ENCODE data around the gene SLC13A4.
A peak's percentile ranks its signal among the peaks of the same experiment; 100 is the strongest.

Gene SLC13A4

GRCh38 chr7:135687466-135687865, 40.5 kb downstream of the SLC13A4 start:
- DNase-seq (ENCODE audit: low read depth): no peak
- no peak overlapping the region for H3K4me3 ChIP-seq (replicated peaks; ENCODE audit: low read depth, low read length)

GRCh38 chr7:135685306-135686084, 42.5 kb downstream of the SLC13A4 start:
- TF ChIP-seq CTCF (IDR thresholded peaks at IDR 0.05; ENCODE audit: low read length, missing control alignments): no peak
- peak; percentile 37 for DNase-seq (ENCODE audit: low read depth)
- no peak overlapping the region for H3K4me3 ChIP-seq (replicated peaks; ENCODE audit: low read depth, low read length)

More at GRCh38 chr7:135687466-135687865, 40.5 kb downstream of the SLC13A4 start:
- no peak for TF ChIP-seq CTCF (IDR thresholded peaks at IDR 0.05; ENCODE audit: low read length, missing control alignments)

- no peak for TF ChIP-seq CTCF (IDR thresholded peaks at IDR 0.05; ENCODE audit: low read length, missing control alignments)
- H3K4me3 ChIP-seq (replicated peaks; ENCODE audit: low read depth, low read length): no peak overlapping the region
- DNase-seq (ENCODE audit: low read depth): no peak
Observed at GRCh38 chr7:135684699-135685098, 43.3 kb downstream of the SLC13A4 start.

GRCh38 chr7:135684136-135684535, 43.9 kb downstream of the SLC13A4 start:
- H3K4me3 ChIP-seq (replicated peaks; ENCODE audit: low read depth, low read length): no peak overlapping the region
- peak; percentile 55 for DNase-seq (ENCODE audit: low read depth)
- TF ChIP-seq CTCF (IDR thresholded peaks at IDR 0.05; ENCODE audit: low read length, missing control alignments): no peak

GRCh38 chr7:135683609-135684008, 44.4 kb downstream of the SLC13A4 start:
- DNase-seq (ENCODE audit: low read depth): no peak
- no peak for TF ChIP-seq CTCF (IDR thresholded peaks at IDR 0.05; ENCODE audit: low read length, missing control alignments)
- H3K4me3 ChIP-seq (replicated peaks; ENCODE audit: low read depth, low read length): no peak overlapping the region

GRCh38 chr7:135682191-135682590, 45.8 kb downstream of the SLC13A4 start:
- H3K4me3 ChIP-seq (replicated peaks; ENCODE audit: low read depth, low read length): no peak overlapping the region
- no peak for TF ChIP-seq CTCF (IDR thresholded peaks at IDR 0.05; ENCODE audit: low read length, missing control alignments)

GRCh38 chr7:135681762-135682161, 46.2 kb downstream of the SLC13A4 start:
- no peak for TF ChIP-seq CTCF (IDR thresholded peaks at IDR 0.05; ENCODE audit: low read length, missing control alignments)
- no peak overlapping the region for H3K4me3 ChIP-seq (replicated peaks; ENCODE audit: low read depth, low read length)
- DNase-seq (ENCODE audit: low read depth): no peak

More at GRCh38 chr7:135682191-135682590, 45.8 kb downstream of the SLC13A4 start:
- DNase-seq (ENCODE audit: low read depth): no peak
